AG10803 (cell line): ENCODE data around the gene MIER1.

Experiments used
- DNase-seq: peaks from one replicate; pipeline ENCODE4 v3.0.0; 2010; ENCODE audit warnings: low read depth
- H3K4me3 ChIP-seq: 2 replicates; pipeline ENCODE4 v1.5.1; 2011; ENCODE audit warnings: mild to moderate bottlenecking, low read length, control low read depth
- TF ChIP-seq, protein P1 (sequence below): conservative IDR thresholded peaks from 2 replicates; pipeline ENCODE4 v1.5.1; 2011; ENCODE audit warnings: mild to moderate bottlenecking, low read length, control low read depth, inconsistent platforms

MIER1 gene

GRCh38 chr1:67020765-67021164, 96.0 kb downstream of the MIER1 start:
- no peak for DNase-seq
- TF ChIP-seq, protein P1, sequence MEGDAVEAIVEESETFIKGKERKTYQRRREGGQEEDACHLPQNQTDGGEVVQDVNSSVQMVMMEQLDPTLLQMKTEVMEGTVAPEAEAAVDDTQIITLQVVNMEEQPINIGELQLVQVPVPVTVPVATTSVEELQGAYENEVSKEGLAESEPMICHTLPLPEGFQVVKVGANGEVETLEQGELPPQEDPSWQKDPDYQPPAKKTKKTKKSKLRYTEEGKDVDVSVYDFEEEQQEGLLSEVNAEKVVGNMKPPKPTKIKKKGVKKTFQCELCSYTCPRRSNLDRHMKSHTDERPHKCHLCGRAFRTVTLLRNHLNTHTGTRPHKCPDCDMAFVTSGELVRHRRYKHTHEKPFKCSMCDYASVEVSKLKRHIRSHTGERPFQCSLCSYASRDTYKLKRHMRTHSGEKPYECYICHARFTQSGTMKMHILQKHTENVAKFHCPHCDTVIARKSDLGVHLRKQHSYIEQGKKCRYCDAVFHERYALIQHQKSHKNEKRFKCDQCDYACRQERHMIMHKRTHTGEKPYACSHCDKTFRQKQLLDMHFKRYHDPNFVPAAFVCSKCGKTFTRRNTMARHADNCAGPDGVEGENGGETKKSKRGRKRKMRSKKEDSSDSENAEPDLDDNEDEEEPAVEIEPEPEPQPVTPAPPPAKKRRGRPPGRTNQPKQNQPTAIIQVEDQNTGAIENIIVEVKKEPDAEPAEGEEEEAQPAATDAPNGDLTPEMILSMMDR = no peak
- no peak overlapping the region for H3K4me3 ChIP-seq

DNA sequence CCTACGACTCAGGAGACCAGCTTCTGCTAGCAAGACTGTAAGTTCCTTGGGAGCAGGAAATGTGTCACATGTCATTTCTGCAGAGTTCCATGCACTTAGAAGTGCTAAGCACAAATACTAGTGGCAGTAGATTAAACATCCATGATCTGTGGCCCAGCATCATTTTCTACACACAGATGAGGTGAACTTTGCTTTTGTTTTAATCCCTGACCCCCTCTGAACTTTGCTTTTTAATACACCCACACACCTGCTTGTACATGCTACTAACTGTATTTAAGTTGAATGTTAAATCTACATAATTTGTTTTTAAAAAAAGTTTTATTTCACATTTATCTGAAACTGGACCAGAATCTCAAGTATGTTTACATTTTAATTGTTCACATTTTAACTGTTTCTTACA, 104.7 kb downstream of the MIER1 start:
- no peak for DNase-seq
- TF ChIP-seq, protein P1 = no peak
- H3K4me3 ChIP-seq = no peak overlapping the region

GRCh38 chr1:67031121-67031858, 106.5 kb downstream of the MIER1 start:
- peak; percentile 83 for DNase-seq
- H3K4me3 ChIP-seq = no peak overlapping the region
- TF ChIP-seq, protein P1 = no peak

DNA sequence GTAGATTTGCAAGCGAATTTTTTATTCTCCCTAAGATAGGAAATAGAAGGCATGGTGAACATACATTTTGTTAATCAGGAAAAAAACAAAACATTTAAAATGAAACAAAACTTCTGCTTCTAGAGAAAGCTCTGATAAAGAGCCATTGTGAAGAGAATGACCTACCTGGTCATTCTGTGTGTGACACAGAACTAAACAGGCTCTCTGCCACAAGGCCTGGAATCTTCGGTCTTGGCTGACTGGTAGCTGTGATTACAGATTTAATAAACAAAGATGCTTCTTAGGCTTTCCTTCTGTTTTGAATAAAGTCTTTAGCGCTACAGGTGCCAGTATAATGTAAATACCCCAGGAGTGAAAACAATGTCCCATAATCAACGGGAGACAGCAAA, 107.1 kb downstream of the MIER1 start:
- DNase-seq = no peak
- TF ChIP-seq, protein P1 = no peak
- H3K4me3 ChIP-seq = no peak overlapping the region
